GM12878 (cell line): ENCODE measurements around the gene PROM1. TPM values are rescaled to one million over a fixed set of nuclear protein-coding genes. Genes with fewer than 3 reads are reported as not detected.

ENCODE experiments used
- ATAC-seq: fragments of 200-7000 bp; cut with Tn5 transposase; 3 replicates; pipeline ENCODE4 v1.9.1; 2020; ENCODE audit warnings: mild to moderate bottlenecking, moderate library complexity
- BruUV-seq: library from RNA; stranded (reverse); fragments of 400-500 nt; replicated peaks from 2 replicates; lab custom pipeline; 2021; lab: Mats Ljungman, UMichigan
- CTCF ChIA-PET: fragments of 300-600 bp; sonication (Branson Sonifier 250); formaldehyde crosslinking; extraction: SDS; loops from one replicate; lab custom pipeline; 2021; ENCODE audit warnings: inconsistent platforms; lab: Yijun Ruan, JAX
- POLR2A ChIA-PET: fragments of 350-600 bp; formaldehyde crosslinking; extraction: SDS; loops from one replicate; lab custom pipeline; 2021; ENCODE audit warnings: inconsistent platforms; lab: Charles Lee
- RAD21 ChIA-PET: fragments of 300-600 bp; sonication (Branson Sonifier 250); formaldehyde crosslinking; loops from one replicate; lab custom pipeline; 2023; ENCODE audit warnings: antibody characterized with exemption; ENCODE audit not compliant: unreplicated experiment; lab: Charles Lee
- SMC1A ChIA-PET: fragments of 300-600 bp; sonication (Branson Sonifier 250); formaldehyde crosslinking; loops from one replicate; lab custom pipeline; 2023; ENCODE audit not compliant: unreplicated experiment, uncharacterized antibody; lab: Charles Lee
- DNase-seq: peaks from one replicate; pipeline ENCODE4 v3.0.0-alpha.2; 2011; ENCODE audit warnings: low read depth, low spot score
- FAIRE-seq: peaks from 3 replicates; lab custom pipeline; 2011; peaks lifted over from hg19 to GRCh38; lab: Jason Lieb, UNC
- H2AFZ ChIP-seq: 2 replicates; pipeline ENCODE4 v1.6.0; 2011; ENCODE audit warnings: low read depth, low read length, control low read depth; ENCODE audit not compliant: control insufficient read depth
- H3K27ac ChIP-seq: 2 replicates; pipeline ENCODE4 v1.5.1; 2011; ENCODE audit warnings: control low read depth; ENCODE audit not compliant: control insufficient read depth, insufficient read depth
- H3K27me3 ChIP-seq, 2 experiments: replicated peaks in 1 of 2; 2 replicates each; pipeline versions ENCODE4 v1.6.0 to v1.6.1; 2011; ENCODE audit warnings: low read length in 1 of 2; ENCODE audit not compliant: control insufficient read depth in 2 of 2, insufficient read depth in 2 of 2
- H3K36me3 ChIP-seq, 2 experiments: 2 replicates each; pipeline ENCODE4 v1.5.1; 2011; ENCODE audit warnings: low read length in 1 of 2; ENCODE audit not compliant: control insufficient read depth in 2 of 2, insufficient read depth in 2 of 2
- H3K4me1 ChIP-seq: 2 replicates; pipeline ENCODE4 v1.6.1; 2011; ENCODE audit warnings: mild to moderate bottlenecking, low read length, moderate library complexity, mixed read lengths; ENCODE audit not compliant: control insufficient read depth, insufficient read depth
- H3K4me2 ChIP-seq: 2 replicates; pipeline ENCODE4 v1.6.0; 2011; ENCODE audit warnings: control low read depth; ENCODE audit not compliant: control insufficient read depth, insufficient read depth
- H3K4me3 ChIP-seq: fragments of 200-600 bp; sonication (generic); 2 replicates; pipeline ENCODE4 v1.5.1; 2016
- H3K79me2 ChIP-seq: 2 replicates; pipeline ENCODE4 v1.6.0; 2011; ENCODE audit warnings: low read length; ENCODE audit not compliant: control insufficient read depth, insufficient read depth
- H3K9ac ChIP-seq: 2 replicates; pipeline ENCODE4 v1.8.0; 2011; ENCODE audit warnings: low read length, control low read depth, mixed read lengths; ENCODE audit not compliant: control insufficient read depth, insufficient read depth
- H3K9me3 ChIP-seq: replicated peaks from 3 replicates; pipeline ENCODE4 v1.5.1; 2011; ENCODE audit warnings: mild to moderate bottlenecking, low read length; ENCODE audit not compliant: control insufficient read depth, insufficient read depth
- H4K20me1 ChIP-seq: 2 replicates; pipeline ENCODE4 v1.6.0; 2011; ENCODE audit not compliant: control insufficient read depth, insufficient read depth
- BACH1 ChIP-seq: fragments of 450-650 bp; IDR thresholded peaks from 2 replicates; pipeline ENCODE4 v1.6.1; 2017; ENCODE audit warnings: mild to moderate bottlenecking, borderline replicate concordance
- FOXK2 ChIP-seq: fragments of 450-650 bp; IDR thresholded peaks from 2 replicates; pipeline ENCODE4 v1.6.1; 2017; ENCODE audit warnings: mild to moderate bottlenecking, moderate library complexity
- FOXM1 ChIP-seq: IDR thresholded peaks from 2 replicates; pipeline ENCODE4 v1.6.1; 2012; ENCODE audit warnings: low read depth, mild to moderate bottlenecking, inconsistent platforms, low read length, moderate library complexity
- GATAD2B ChIP-seq: fragments of 450-650 bp; conservative IDR thresholded peaks from 2 replicates; pipeline ENCODE4 v1.6.1; 2017; ENCODE audit warnings: low read depth, mild to moderate bottlenecking, moderate library complexity
- HDAC6 ChIP-seq: fragments of 200-600 bp; sonication (generic); IDR thresholded peaks from one replicate; pipeline ENCODE4 v1.8.0; 2017; ENCODE audit warnings: antibody characterized with exemption; ENCODE audit not compliant: unreplicated experiment
- JUNB ChIP-seq: IDR thresholded peaks from 2 replicates; pipeline ENCODE4 v1.6.1; 2016; ENCODE audit warnings: antibody characterized with exemption, mild to moderate bottlenecking
- MEF2A ChIP-seq: IDR thresholded peaks from 2 replicates; pipeline ENCODE4 v1.6.1; 2011; ENCODE audit warnings: low read depth, mild to moderate bottlenecking, low read length, moderate library complexity; ENCODE audit not compliant: insufficient read depth
- SIN3A ChIP-seq: IDR thresholded peaks from 2 replicates; pipeline ENCODE4 v1.6.1; 2012; ENCODE audit warnings: low read depth, low read length, improper control_type of control experiment
- SP1 ChIP-seq: IDR thresholded peaks from one replicate; pipeline ENCODE4 v1.6.1; 2011; ENCODE audit warnings: low read depth, low read length
- ZNF274 ChIP-seq: IDR thresholded peaks from one replicate; pipeline ENCODE4 v1.8.0; 2011; ENCODE audit not compliant: insufficient read length, insufficient read depth
- ZZZ3 ChIP-seq: IDR thresholded peaks from 2 replicates; pipeline ENCODE4 v1.6.1; 2011; ENCODE audit warnings: low read depth; ENCODE audit not compliant: control insufficient read depth, insufficient read length
- WGBS: methylation state at CpG from one replicate; pipeline ENCODE4 v1.1.6; 2016; ENCODE audit warnings: low lambda C conversion rate; ENCODE audit not compliant: insufficient replicate concordance, insufficient coverage; ENCODE audit errors: missing lambda C conversion rate; 5-methylcytosine and 5-hydroxymethylcytosine counted together
- in situ Hi-C: fragments of 300-500 bp; cut with MboI; formaldehyde crosslinking; loops from 9 replicates; pipeline ENCODE4 v1.14.3; 2018; ENCODE audit warnings: mixed read lengths
- intact Hi-C: fragments of 100-400 bp; cut with micrococcal nuclease; formaldehyde crosslinking; loops from one replicate; pipeline ENCODE4 v1.14.2; 2022; ENCODE audit not compliant: unreplicated experiment
- polyA plus RNA-seq, 11 experiments: library from polyadenylated mRNA; depleted of rRNA in 4 of 11; unstranded in 6 of 11; stranded (reverse) in 5 of 11; fragments of >200 nt; fragmentation: Nextera tagmentation in 4 of 11; fragmentation: Illumina TruSeq in 1 of 11; extraction: Ambion mirVana in 4 of 11; extraction: Trizol in 1 of 11; gene quantifications; 1 replicate in 1 of 11; 2 replicates in 10 of 11; pipeline versions ENCODE4 v1.2.1 to v1.2.3, GENCODE V29; 2011 to 2016; ENCODE audit warnings: inconsistent platforms in 2 of 11, missing spikeins in 2 of 11, low read depth in 1 of 11
- total RNA-seq, 4 experiments: library from RNA; depleted of rRNA in 3 of 4; stranded (reverse); fragments of >200 nt in 3 of 4; fragmentation: Illumina TruSeq in 1 of 4; extraction: Trizol in 1 of 4; gene quantifications; 2 replicates each; pipeline versions ENCODE4 v1.2.1 to v1.2.3, GENCODE V29; 2013 to 2021
- TF ChIP-seq, protein P1 (sequence below): fragments of 450-650 bp; formaldehyde crosslinking; IDR thresholded peaks from 2 replicates; pipeline ENCODE4 v1.4.0; 2022; ENCODE audit warnings: mild to moderate bottlenecking, moderate library complexity
- TF ChIP-seq, protein P2 (sequence below): fragments of 450-650 bp; IDR thresholded peaks from 2 replicates; pipeline ENCODE4 v1.6.1; 2017; ENCODE audit warnings: borderline replicate concordance

Gene PROM1
- total and polyA plus RNA-seq, 10 of the 15 experiments (the other 5 are each of a cell fraction or from before 2014, with no cell fraction given): 0.08 to 0.31 (median 0.18) TPM; not detected in 7

DNA sequence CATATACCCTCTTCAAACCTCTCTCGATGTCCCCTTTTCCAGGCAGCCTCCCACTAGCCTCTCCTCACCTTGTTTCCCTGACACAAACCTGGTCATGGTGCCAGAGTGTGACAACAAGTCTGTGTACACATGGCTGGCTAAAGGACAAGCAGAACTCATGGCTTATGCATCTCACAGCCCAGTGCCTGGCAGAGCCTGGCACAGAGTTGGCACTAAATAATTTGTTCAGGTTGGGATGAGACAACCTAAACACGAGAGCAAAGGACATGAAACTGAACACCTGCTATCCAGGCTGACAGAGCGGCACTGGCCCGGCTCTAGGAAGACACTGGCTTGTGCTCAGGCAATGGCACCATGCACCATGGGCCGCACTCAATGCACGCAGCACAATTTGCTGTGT is 72.7 kb downstream of the PROM1 start:
- BruUV-seq: no TSS peak
- Histone ChIP-seq H2AFZ (no peak overlapping the region), H3K9me3 (no peaks in the 10 kb centered on the region), H3K27ac (no peak overlapping the region)
- ATAC-seq (no peak), DNase-seq (no peak)
- TF ChIP-seq ZNF274: no peak
- TF ChIP-seq MEF2A: no peak
- TF ChIP-seq FOXK2: no peak
- TF ChIP-seq, protein P1, sequence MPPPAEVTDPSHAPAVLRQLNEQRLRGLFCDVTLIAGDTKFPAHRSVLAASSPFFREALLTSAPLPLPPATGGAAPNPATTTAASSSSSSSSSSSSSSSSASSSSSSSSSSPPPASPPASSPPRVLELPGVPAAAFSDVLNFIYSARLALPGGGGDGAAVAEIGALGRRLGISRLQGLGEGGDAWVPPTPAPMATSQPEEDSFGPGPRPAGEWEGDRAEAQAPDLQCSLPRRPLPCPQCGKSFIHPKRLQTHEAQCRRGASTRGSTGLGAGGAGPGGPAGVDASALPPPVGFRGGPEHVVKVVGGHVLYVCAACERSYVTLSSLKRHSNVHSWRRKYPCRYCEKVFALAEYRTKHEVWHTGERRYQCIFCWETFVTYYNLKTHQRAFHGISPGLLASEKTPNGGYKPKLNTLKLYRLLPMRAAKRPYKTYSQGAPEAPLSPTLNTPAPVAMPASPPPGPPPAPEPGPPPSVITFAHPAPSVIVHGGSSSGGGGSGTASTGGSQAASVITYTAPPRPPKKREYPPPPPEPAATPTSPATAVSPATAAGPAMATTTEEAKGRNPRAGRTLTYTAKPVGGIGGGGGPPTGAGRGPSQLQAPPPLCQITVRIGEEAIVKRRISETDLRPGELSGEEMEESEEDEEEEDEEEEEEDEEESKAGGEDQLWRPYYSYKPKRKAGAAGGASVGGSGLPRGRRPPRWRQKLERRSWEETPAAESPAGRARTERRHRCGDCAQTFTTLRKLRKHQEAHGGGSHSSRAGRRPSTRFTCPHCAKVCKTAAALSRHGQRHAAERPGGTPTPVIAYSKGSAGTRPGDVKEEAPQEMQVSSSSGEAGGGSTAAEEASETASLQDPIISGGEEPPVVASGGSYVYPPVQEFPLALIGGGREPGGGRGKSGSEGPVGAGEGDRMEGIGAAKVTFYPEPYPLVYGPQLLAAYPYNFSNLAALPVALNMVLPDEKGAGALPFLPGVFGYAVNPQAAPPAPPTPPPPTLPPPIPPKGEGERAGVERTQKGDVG (CRISPR knock-in tag): no peak
- no peak for TF ChIP-seq ZZZ3
- TF ChIP-seq GATAD2B: no peak
- TF ChIP-seq FOXM1: no peak
- no peak for TF ChIP-seq SP1
- TF ChIP-seq JUNB: no peak
- no peak for TF ChIP-seq SIN3A
- no peak for TF ChIP-seq HDAC6
- TF ChIP-seq BACH1: no peak
- TF ChIP-seq, protein P2, sequence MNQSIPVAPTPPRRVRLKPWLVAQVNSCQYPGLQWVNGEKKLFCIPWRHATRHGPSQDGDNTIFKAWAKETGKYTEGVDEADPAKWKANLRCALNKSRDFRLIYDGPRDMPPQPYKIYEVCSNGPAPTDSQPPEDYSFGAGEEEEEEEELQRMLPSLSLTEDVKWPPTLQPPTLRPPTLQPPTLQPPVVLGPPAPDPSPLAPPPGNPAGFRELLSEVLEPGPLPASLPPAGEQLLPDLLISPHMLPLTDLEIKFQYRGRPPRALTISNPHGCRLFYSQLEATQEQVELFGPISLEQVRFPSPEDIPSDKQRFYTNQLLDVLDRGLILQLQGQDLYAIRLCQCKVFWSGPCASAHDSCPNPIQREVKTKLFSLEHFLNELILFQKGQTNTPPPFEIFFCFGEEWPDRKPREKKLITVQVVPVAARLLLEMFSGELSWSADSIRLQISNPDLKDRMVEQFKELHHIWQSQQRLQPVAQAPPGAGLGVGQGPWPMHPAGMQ: no peak
- TF ChIP-seq, all 136 proteins: peak for 0
- no peak for FAIRE-seq
- H3K4me1 ChIP-seq: no peaks in the 10 kb centered on the region
- in situ Hi-C loops (no loop called here), intact Hi-C loops (no loop called here)
- H3K27me3 ChIP-seq: no peaks in the 10 kb centered on the region
- WGBS: 63% methylated on average over 6 of the region's 6 CpGs
- CTCF ChIA-PET: no interaction called here
- H3K36me3 ChIP-seq: no peaks in the 10 kb centered on the region
- no peak overlapping the region for H3K4me3 ChIP-seq
- H3K9ac ChIP-seq: no peak overlapping the region
- H3K4me2 ChIP-seq: no peak overlapping the region
- H3K79me2 ChIP-seq: no peaks in the 10 kb centered on the region
- SMC1A ChIA-PET: no interaction called here
- H4K20me1 ChIP-seq: no peaks in the 10 kb centered on the region
- RAD21 ChIA-PET: no interaction called here
- POLR2A ChIA-PET: no interaction called here
